Sciatic nerve (tissue), 2 donors: Measurements from ENCODE around the gene EIF4EBP2. TPM values are rescaled to one million over a fixed set of nuclear protein-coding genes. Genes with fewer than 3 reads are reported as not detected.

ENCODE experiments used
- ATAC-seq: fragments of 200-7000 bp; cut with Tn5 transposase; one replicate; pipeline ENCODE4 v1.9.1; 2020; ENCODE audit warnings: mild to moderate bottlenecking, moderate library complexity
- DNase-seq: peaks from one replicate; pipeline ENCODE4 v3.0.0-alpha.2; 2020; ENCODE audit warnings: low spot score
- intact Hi-C: fragments of 100-400 bp; cut with DNase I; formaldehyde crosslinking; loops from one replicate; pipeline ENCODE4 v1.14.2; 2022
- total RNA-seq: library from RNA; stranded (reverse); fragmentation: NEBNext Ultra II Directional; extraction: Animal tissue kit (Norgen Biotek cat#: 25700); gene quantifications from one replicate; pipeline ENCODE4 v1.2.1, GENCODE V29; 2021
- donor health status: DM: no; HTN: no; CAD: no.
- donor health status: DM: no; HTN: no; CAD: no.

The EIF4EBP2 gene
- total RNA-seq, 1 donor from 2014 or later: 57.8 TPM

GRCh38 chr10:70418713-70419112, 14.8 kb downstream of the EIF4EBP2 start:
- intact Hi-C loops: no loop called here
- ATAC-seq (no peak), DNase-seq (no peak)

GRCh38 chr10:70424320-70424719, 20.4 kb downstream of the EIF4EBP2 start:
- intact Hi-C loops: no loop called here
- DNase-seq: no peak
- ATAC-seq: no peak

DNA sequence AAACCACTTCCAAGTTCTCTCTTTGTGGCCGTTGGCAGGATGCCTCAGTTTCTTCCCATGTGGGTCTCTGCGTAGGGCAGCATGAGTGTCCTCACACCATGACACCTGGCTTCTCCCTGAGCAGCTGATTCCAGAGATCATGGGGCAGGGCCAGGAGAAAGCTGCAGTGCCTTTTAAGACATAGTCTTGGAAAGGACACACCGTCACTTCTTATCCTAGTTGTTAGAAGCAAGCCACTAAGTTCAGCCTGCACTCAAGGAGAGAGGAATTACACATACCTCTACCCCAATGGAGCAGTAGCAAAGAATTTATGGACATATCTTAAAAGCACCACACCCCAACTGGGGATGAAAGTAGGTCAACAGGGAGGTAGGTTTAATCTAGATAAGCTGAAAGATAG, 21.2 kb downstream of the EIF4EBP2 start:
- ATAC-seq (no peak), DNase-seq (no peak)
- intact Hi-C loops: no loop called here

DNA sequence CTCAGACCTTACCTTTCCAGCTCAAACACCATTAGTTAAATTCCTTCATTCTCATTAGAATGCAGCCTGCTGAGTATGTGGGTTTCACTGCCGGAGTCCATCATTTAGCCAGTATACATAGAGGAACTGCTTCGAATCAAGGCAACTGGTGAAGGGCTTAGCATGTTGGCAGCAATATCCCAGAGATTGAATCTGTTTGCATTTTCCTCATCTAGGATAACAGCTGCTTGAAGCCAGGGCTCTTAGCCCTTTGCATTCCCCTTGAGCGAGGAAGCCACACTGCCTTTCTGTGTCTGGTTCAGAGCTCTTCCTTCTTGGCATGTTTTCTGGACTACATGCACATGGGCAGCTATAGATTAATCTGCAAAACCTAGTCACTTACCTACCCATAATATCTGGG, 22.9 kb downstream of the EIF4EBP2 start:
- ATAC-seq: no peak

GRCh38 chr10:70430493-70431445, 26.8 kb downstream of the EIF4EBP2 start:
- DNase-seq: no peak
- intact Hi-C loops: no loop called here

More for the DNA sequence above, 22.9 kb downstream of the EIF4EBP2 start:
- intact Hi-C loops: no loop called here
- no peak for DNase-seq

DNA sequence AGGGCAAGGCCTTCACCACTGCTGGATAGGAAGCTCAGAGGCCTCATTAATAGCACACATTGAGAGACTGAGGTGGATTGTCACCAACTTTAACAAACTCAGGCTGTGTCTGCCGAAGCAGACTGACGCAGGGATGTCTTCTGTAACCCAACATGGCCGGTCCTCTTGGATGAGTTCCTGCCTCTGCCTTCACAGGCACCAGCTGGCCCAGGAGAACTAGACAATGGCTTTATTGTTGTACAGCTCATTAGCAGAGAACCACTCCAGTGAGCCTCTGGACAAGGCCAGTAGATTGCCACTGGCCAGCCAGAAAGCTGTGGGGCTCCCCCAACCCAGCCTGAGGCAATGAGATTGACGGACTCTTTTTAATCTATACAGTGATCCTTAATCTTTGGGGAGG, 28.2 kb downstream of the EIF4EBP2 start:
- DNase-seq (no peak), ATAC-seq (peak; percentile 70)
- intact Hi-C loops: no loop called here

More at GRCh38 chr10:70430493-70431445, 26.8 kb downstream of the EIF4EBP2 start:
- peak; percentile 93 for ATAC-seq

DNA sequence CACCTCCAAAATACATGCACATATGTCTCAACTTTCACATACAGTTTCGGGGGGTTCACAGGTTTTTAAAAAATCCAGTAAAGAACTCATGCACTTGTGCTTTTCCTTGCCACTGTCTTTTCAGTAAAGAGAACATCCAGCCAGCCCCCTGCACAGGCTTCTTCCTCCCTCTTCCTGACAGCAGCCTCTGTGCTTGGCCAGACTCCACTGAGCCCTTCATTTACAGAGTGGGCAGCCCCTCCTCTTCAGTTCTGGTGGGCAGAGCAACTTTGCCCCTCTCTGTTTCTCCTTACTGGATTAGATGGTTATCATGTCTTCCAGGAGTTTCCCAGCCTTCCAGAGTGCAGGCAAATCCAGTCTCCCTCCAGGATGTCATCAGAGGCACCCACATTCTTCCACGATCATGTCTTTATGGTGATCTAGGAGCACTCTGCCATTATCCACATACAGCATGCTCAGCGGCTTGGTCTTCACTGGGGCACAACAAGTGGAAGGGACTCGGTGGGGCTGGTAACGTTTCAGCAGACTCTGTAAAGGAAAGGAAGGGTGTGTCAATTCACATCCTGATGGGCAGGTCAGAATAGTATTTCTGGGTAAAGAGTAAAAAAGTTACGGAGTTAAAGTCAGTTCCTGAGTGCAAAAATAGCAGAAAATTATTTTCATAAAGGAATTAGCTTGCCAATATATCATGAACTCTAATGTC, 28.8 kb downstream of the EIF4EBP2 start:
- intact Hi-C loops: no loop called here

DNA sequence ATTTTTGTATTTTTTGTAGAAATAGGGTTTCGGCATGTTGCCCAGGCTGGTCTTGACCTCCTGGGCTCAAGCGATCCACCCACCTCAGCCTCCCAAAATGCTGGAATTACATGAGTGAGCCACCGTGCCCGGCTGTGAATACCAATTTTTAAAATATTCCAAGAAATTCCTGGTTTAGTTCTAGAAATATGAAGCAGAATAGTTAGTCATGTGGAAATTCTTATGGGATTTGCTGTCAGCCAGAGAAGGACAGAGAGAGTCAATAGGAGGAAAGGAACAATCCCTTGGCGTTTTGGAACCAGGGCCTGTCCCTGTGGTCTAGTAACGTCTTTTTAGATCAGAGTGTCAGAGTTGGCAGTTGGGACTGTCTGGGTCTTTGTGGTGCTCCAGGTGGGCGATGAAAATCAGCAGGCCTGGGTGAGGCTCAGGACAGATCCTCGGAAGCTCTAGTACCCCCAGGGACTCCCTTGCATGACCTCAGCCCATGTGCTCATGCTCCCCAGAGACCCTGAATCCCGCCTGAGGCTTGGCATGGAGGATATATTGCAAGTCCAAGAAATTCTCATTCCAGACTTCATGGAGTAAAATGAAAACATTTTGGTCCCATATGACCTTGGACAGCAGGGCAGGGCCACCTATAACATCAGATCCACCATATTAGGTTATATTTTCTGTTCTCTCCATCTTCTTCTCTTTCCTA, 29.8 kb downstream of the EIF4EBP2 start:
- no peak for DNase-seq

More for the DNA sequence above, 28.8 kb downstream of the EIF4EBP2 start:
- ATAC-seq: no peak
- DNase-seq: no peak

DNA sequence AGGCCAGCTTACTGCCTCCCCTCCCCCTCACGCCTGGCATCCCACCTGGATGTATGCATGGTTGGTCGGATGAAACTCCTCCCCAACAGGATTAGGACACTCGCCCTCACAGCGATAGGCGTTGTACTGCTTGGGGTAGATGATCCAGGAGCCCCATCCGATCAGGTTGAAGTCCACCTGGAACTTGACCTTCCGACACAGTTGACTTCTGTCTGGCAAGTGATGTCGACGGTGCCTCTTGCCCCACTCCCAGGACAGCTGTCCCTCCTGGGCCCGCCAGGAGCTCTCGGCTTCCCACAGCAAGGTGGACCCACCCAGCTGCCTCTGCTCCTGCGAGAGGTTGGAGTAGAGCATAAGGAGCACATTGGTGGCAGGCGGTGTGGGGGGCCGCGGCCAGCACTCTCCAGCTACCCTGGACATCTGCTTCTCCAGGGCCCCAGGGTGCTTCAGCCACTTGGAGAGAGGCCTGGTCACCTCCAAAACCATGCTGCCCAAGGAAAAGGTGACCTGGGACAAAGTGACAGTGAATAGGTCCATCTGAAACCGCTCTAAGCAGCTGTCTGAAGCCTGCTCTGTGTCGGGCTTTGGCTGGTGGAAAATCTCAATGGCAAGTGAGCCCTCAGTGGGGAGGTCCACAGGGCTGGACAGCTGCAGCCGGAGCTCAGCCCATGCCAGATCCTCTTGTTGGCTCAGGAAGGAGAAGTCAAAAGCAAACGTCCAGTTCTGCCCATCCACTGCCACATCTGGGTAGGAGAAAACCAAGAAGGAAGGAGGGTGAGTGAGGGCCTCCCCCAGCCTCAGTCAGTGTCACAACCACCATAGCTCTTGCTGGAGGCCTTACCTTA, 31.5 kb downstream of the EIF4EBP2 start:
- intact Hi-C loops: no loop called here
- ATAC-seq (no peak), DNase-seq (no peak)

More for the DNA sequence above, 29.8 kb downstream of the EIF4EBP2 start:
- ATAC-seq: no peak
- intact Hi-C loops: no loop called here

DNA sequence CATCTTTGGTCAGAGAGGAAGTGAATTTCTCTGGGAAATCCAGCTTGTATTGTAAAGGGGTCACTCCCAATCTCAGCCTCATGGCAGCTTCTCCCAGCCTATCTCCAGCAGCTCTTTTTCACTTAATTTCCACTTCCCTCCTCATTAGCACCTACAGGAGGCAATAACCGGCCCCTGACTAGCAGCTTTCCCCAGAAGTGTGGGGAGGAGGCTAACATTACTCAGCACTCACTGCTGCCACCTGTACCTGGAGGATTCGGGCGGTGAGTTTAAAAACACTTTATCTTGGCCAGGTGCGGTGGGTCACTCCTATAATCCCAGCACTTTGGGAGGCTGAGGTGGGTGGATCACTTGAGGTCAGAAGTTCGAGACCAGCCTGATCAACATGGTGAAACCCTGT, 33.8 kb downstream of the EIF4EBP2 start:
- DNase-seq (no peak), ATAC-seq (no peak)
- intact Hi-C loops: no loop called here

DNA sequence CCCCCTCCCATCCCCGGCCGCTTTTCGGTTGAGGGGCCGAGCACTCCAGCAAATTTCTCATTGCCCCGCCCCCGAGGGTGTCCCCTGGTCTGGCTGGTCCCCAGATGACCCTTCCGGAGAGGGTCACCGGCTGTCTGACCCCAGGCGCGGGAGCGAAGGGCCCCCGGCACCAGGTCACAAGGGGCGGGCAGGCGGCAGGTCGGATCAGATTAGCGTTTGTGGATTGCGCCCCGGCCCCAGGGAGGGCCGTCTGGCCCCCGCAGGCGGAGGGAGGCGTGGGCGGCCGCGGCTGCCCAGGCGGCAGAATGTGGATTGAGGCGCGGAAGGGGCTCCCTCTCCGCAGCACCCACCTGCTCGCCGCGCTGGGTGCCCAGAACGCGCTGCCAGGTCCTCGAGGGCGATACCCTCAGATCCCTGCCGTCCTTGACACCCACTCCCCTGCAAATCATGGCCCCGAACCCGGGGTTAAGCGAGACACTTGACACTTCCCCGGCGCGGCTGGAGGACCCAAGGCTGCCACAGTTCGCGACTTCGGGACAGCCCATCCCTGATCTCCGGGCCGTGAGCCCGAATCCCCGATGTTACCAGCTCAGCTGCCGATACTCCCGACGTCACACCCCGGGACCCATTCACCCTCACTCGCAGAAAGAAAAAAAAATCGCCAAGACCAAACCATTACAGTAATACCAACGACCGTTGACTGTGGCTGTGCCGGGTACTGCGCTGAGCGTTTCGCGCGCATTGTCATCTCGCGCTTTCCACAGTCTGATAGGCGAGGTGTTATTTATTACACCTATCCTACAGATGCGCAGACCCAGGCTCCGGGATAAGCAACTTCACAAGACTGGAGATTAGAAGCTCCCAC, 36.6 kb downstream of the EIF4EBP2 start:
- DNase-seq (no peak), ATAC-seq (peak; percentile 39)
- intact Hi-C loops: loop anchor here (5.0 kb wide), 1 partner anchor 1342 kb away; no protein-coding TSS in a partner anchor

- DNase-seq: no peak
- peak; percentile 16 for ATAC-seq
- intact Hi-C loops: loop anchor here (5.0 kb wide), 1 partner anchor 1341 kb away; no protein-coding TSS in a partner anchor
These were observed 37.4 kb downstream of the EIF4EBP2 start, which contains the start of gene NODAL for GRCh38 chr10:70441161-70441894. NODAL (minus strand) TSS chr10:70441681; CDS start chr10:70441667, 14 bp downstream.

- intact Hi-C loops: loop anchor here (5.0 kb wide), 1 partner anchor 1340 kb away; no protein-coding TSS in a partner anchor
- DNase-seq (no peak), ATAC-seq (no peak)
These were observed 38.0 kb downstream of the EIF4EBP2 start for GRCh38 chr10:70441895-70442309.

GRCh38 chr10:70442332-70442988, 38.5 kb downstream of the EIF4EBP2 start:
- no peak for DNase-seq
- no peak for ATAC-seq
- intact Hi-C loops: loop anchor here (5.0 kb wide), 1 partner anchor 1340 kb away; no protein-coding TSS in a partner anchor

DNA sequence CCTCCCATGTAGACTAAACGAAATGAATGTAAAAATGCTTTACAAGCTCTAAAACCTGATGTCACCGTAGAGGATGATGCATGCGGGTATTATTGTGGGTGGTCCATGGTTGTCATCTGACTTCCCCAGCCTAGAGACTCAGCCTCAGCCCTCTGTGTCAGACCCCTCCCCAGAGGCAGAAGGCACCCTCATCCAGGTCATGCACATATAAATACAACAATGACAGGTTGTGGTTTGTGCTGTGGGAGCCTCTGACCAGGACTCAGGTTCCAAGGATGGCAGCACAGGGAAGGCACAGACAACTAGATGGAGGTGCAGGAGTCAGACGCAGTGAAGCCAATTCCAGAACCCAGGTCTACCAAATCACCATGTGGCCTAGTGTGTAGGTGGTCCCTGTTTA, 40.8 kb downstream of the EIF4EBP2 start:
- intact Hi-C loops: loop anchor here (5.0 kb wide), 1 partner anchor 1338 kb away; no protein-coding TSS in a partner anchor
- DNase-seq: no peak
- no peak for ATAC-seq
